ENCODE results near the gene ATP6V0C. TPM values are rescaled to one million over a fixed set of nuclear protein-coding genes. Genes with fewer than 3 reads are reported as not detected.

Gene ATP6V0C
- total RNA-seq, 1 donor from 2014 or later = 311 TPM

DNA sequence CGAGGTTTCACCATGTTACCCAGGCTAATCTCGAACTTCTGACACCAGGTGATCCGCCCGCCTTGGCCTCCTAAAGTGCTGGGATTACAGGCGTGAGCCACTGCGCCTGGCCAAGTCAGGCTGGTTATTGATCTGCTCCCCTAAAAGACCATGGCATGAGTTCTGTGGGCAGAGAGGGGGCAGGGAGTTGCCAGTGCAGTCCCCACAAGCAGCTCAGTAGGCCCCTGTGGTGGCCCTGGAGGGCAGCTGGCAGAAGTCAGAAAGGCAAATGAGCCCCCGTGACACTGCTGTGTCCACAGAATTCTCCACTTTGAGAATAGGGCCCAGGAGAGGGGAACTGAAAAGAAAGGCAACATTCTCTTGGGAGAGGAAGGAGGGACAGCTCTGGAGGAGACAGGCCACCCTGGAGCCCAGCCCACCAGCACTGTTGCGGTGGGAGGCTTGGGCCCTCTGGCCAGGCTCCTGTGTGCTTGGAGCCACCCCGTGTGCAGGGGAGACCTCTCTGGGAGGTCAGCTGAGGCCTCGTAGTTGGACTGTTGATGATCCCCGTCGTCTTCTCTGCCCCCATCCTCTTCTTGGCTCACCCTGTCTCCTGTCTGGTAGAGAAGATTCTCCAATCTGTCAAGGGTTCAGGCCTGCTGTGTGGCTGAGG is 4.3 kb downstream of the ATP6V0C start:
- Histone ChIP-seq H3K9me3 (ENCODE audit: insufficient read depth, low read depth, low read length) (no peaks in the 10 kb centered on the region), H3K27me3 (ENCODE audit: insufficient read depth, low read length) (no peaks in the 10 kb centered on the region), H3K4me1 (ENCODE audit: insufficient read depth, low read length) (peaks cover 43% of the 10 kb centered on the region), H3K27ac (ENCODE audit: low read depth, low read length) (no peak overlapping the region), H4K20me1 (ENCODE audit: insufficient read depth, low read length) (peaks cover 65% of the 10 kb centered on the region), H3K79me2 (ENCODE audit: insufficient read depth, low read length) (peaks cover 73% of the 10 kb centered on the region), H3K4me2 (ENCODE audit: low read length) (no peak overlapping the region), H3K36me3 (ENCODE audit: insufficient read depth, low read length) (peaks cover 4% of the 10 kb centered on the region), H3K9ac (ENCODE audit: low read length) (peak overlapping the region; percentile 23), H2AFZ (ENCODE audit: low read depth, low read length) (no peak overlapping the region), H3K4me3 (ENCODE audit: insufficient read depth, low read depth, low read length) (no peak overlapping the region)
- Mint-ChIP-seq H3K4me3 (ENCODE audit: unreplicated experiment) (peak overlapping the region; percentile 40), H3K36me3 (ENCODE audit: low read depth, unreplicated experiment) (peaks cover 8% of the 10 kb centered on the region), H3K27ac (ENCODE audit: unreplicated experiment) (peak overlapping the region; percentile 58), H3K9me3 (ENCODE audit: unreplicated experiment) (no peaks in the 10 kb centered on the region), H3K4me1 (ENCODE audit: low read depth, unreplicated experiment) (peaks cover 38% of the 10 kb centered on the region), H3K27me3 (ENCODE audit: low read depth, unreplicated experiment) (no peaks in the 10 kb centered on the region)
- TF ChIP-seq EZH2 (IDR thresholded peaks at IDR 0.05; ENCODE audit: insufficient read depth, low read length) = no peak
- TF ChIP-seq, protein P1, sequence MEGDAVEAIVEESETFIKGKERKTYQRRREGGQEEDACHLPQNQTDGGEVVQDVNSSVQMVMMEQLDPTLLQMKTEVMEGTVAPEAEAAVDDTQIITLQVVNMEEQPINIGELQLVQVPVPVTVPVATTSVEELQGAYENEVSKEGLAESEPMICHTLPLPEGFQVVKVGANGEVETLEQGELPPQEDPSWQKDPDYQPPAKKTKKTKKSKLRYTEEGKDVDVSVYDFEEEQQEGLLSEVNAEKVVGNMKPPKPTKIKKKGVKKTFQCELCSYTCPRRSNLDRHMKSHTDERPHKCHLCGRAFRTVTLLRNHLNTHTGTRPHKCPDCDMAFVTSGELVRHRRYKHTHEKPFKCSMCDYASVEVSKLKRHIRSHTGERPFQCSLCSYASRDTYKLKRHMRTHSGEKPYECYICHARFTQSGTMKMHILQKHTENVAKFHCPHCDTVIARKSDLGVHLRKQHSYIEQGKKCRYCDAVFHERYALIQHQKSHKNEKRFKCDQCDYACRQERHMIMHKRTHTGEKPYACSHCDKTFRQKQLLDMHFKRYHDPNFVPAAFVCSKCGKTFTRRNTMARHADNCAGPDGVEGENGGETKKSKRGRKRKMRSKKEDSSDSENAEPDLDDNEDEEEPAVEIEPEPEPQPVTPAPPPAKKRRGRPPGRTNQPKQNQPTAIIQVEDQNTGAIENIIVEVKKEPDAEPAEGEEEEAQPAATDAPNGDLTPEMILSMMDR (IDR thresholded peaks at IDR 0.05; ENCODE audit: insufficient read depth, low read depth, low read length) = no peak
- DNase-seq (ENCODE audit: low read depth) = no peak
- FAIRE-seq = no peak

DNA sequence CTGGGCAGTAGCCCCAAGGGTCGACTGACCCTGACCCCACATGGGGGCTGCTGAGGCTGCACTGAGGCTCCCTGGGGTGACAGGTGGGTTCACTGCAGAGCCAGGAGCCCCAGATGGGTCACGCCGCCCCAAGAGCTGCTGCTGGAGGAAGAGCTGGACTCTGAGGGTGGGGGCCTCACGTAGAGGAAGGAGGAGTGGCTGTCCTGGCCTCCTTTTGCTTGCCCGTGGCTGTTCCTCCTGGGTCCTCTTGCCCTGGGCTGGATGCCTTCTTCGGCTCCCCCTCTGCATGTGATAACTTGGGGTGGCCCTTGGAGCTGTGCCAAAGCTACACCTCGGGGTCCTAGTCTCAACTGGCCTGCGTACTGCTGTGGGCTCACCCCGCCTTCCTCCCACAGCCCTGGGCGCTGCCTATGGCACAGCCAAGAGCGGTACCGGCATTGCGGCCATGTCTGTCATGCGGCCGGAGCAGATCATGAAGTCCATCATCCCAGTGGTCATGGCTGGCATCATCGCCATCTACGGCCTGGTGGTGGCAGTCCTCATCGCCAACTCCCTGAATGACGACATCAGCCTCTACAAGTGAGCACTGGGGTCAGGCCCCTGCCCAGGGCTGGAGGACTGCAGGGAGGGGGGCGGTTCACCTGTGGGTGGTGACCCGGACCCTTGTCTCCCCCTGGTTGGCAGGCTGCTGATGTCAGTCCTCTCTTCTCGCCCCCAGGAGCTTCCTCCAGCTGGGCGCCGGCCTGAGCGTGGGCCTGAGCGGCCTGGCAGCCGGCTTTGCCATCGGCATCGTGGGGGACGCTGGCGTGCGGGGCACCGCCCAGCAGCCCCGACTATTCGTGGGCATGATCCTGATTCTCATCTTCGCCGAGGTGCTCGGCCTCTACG is 5.3 kb downstream of the ATP6V0C start:
- Histone ChIP-seq H3K4me1 (ENCODE audit: insufficient read depth, low read length) (peaks cover 39% of the 10 kb centered on the region), H3K4me2 (ENCODE audit: low read length) (peak overlapping the region; percentile 58), H3K27me3 (ENCODE audit: insufficient read depth, low read length) (no peaks in the 10 kb centered on the region), H3K36me3 (ENCODE audit: insufficient read depth, low read length) (peaks cover 12% of the 10 kb centered on the region), H3K9me3 (ENCODE audit: insufficient read depth, low read depth, low read length) (no peaks in the 10 kb centered on the region), H3K4me3 (ENCODE audit: insufficient read depth, low read depth, low read length) (no peak overlapping the region), H2AFZ (ENCODE audit: low read depth, low read length) (no peak overlapping the region), H3K79me2 (ENCODE audit: insufficient read depth, low read length) (peaks cover 79% of the 10 kb centered on the region), H3K27ac (ENCODE audit: low read depth, low read length) (no peak overlapping the region), H4K20me1 (ENCODE audit: insufficient read depth, low read length) (peaks cover 74% of the 10 kb centered on the region), H3K9ac (ENCODE audit: low read length) (peak overlapping the region; percentile 68)
- Mint-ChIP-seq H3K4me1 (ENCODE audit: low read depth, unreplicated experiment) (peaks cover 38% of the 10 kb centered on the region), H3K9me3 (ENCODE audit: unreplicated experiment) (no peaks in the 10 kb centered on the region), H3K27ac (ENCODE audit: unreplicated experiment) (peak overlapping the region; percentile 85), H3K4me3 (ENCODE audit: unreplicated experiment) (peak overlapping the region; percentile 80), H3K27me3 (ENCODE audit: low read depth, unreplicated experiment) (no peaks in the 10 kb centered on the region), H3K36me3 (ENCODE audit: low read depth, unreplicated experiment) (peaks cover 8% of the 10 kb centered on the region)
- DNase-seq (ENCODE audit: low read depth) = no peak
- FAIRE-seq = no peak
- TF ChIP-seq, protein P1 (IDR thresholded peaks at IDR 0.05; ENCODE audit: insufficient read depth, low read depth, low read length) = no peak
- no peak for TF ChIP-seq EZH2 (IDR thresholded peaks at IDR 0.05; ENCODE audit: insufficient read depth, low read length)
